ENCODE data around the gene ADD2. TPM values are rescaled to one million over a fixed set of nuclear protein-coding genes. Genes with fewer than 3 reads are reported as not detected.

The ADD2 gene
- total RNA-seq, 1 donor from 2014 or later: 1.1 TPM

DNA sequence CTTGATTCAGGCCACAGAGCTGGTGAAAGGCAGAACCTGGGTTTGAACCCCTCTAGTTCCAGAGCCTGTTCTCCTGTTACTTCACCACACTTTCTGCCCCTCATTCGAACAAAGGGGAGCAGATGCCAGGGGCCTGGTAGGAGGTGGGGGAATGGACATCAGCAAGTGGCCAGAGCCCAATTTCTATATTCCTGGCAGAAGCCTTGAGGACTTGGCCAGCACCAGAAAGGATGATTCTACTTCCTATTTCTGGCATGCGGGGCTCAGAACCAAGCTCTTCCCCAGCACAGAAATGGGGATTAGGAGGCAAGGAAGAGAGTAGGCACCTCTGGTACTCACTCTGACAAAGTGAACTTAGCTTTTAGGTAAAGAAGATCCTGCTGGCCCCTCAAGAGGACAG lies 49.3 kb downstream of the ADD2 start:
- DNase-seq (ENCODE audit: low spot score, unreplicated experiment): no peak
- Mint-ChIP-seq H3K27ac (no peak overlapping the region), H3K27me3 (peaks cover 37% of the 10 kb centered on the region), H3K4me3 (ENCODE audit: low read depth) (no peak overlapping the region), H3K4me1 (ENCODE audit: low read depth) (peaks cover 2% of the 10 kb centered on the region), H3K9me3 (ENCODE audit: low read depth) (no peaks in the 10 kb centered on the region), H3K36me3 (ENCODE audit: insufficient read depth) (no peaks in the 10 kb centered on the region)
- TF ChIP-seq, protein P1, sequence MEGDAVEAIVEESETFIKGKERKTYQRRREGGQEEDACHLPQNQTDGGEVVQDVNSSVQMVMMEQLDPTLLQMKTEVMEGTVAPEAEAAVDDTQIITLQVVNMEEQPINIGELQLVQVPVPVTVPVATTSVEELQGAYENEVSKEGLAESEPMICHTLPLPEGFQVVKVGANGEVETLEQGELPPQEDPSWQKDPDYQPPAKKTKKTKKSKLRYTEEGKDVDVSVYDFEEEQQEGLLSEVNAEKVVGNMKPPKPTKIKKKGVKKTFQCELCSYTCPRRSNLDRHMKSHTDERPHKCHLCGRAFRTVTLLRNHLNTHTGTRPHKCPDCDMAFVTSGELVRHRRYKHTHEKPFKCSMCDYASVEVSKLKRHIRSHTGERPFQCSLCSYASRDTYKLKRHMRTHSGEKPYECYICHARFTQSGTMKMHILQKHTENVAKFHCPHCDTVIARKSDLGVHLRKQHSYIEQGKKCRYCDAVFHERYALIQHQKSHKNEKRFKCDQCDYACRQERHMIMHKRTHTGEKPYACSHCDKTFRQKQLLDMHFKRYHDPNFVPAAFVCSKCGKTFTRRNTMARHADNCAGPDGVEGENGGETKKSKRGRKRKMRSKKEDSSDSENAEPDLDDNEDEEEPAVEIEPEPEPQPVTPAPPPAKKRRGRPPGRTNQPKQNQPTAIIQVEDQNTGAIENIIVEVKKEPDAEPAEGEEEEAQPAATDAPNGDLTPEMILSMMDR (IDR thresholded peaks at IDR 0.05; ENCODE audit: unreplicated experiment): no peak

DNA sequence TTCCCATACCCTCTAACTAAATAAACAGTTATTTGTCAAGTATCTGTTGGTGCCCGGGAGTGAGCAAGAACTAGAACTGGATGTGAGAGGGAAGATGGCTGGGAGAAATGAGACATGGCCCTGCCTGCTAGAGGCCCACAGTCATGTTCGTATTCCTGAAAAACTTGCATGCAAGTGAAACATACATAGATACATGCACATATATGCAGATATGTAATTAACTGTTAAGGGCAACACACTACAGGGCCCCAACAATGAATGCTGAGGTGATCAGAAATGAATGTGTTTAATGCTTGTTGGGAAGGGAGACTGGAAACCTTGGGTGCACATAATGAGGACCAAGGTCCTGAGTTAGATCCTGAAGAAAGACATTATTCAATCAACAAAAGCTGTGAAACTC lies 49.8 kb downstream of the ADD2 start:
- TF ChIP-seq, protein P1 (IDR thresholded peaks at IDR 0.05; ENCODE audit: unreplicated experiment): no peak
- no peak overlapping the region for H3K27ac Mint-ChIP-seq
- peaks cover 37% of the 10 kb centered on the region for H3K27me3 Mint-ChIP-seq
- no peaks in the 10 kb centered on the region for H3K9me3 Mint-ChIP-seq (ENCODE audit: low read depth)
- no peaks in the 10 kb centered on the region for H3K36me3 Mint-ChIP-seq (ENCODE audit: insufficient read depth)
- no peak for DNase-seq (ENCODE audit: low spot score, unreplicated experiment)
- no peak overlapping the region for H3K4me3 Mint-ChIP-seq (ENCODE audit: low read depth)
- H3K4me1 Mint-ChIP-seq (ENCODE audit: low read depth): peaks cover 2% of the 10 kb centered on the region

DNA sequence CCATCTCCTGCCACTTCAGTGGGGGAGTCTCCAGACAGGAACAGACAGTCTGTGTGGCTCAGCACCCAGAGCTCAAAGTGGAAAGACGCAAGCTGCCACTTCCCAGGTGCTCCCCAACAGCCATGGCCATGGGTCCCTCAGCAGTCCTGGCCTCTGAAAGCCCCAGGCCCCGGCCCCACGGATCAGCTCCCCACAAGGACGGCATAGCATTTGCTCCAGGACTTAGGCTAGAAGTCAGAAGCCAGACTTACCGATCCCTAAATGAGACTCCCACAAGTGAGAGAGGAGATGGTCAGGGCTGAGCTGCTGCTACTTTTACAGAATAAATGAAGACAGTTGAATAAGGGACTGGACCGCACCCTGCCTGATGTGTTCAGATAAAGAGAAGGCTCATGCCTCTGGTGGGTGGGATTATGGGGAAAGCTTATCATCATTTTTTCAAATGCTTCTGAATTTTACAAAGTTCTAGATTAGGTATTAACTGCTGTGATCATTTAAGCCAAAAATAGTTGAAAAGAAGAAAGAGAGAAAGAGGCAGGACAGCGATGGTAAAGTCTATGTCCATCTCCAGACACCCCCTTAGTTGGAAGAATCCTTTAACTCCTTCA lies 50.5 kb downstream of the ADD2 start:
- peaks cover 2% of the 10 kb centered on the region for H3K4me1 Mint-ChIP-seq (ENCODE audit: low read depth)
- DNase-seq (ENCODE audit: low spot score, unreplicated experiment): no peak
- no peak overlapping the region for H3K27ac Mint-ChIP-seq
- no peaks in the 10 kb centered on the region for H3K36me3 Mint-ChIP-seq (ENCODE audit: insufficient read depth)
- H3K4me3 Mint-ChIP-seq (ENCODE audit: low read depth): no peak overlapping the region
- no peaks in the 10 kb centered on the region for H3K9me3 Mint-ChIP-seq (ENCODE audit: low read depth)
- peaks cover 37% of the 10 kb centered on the region for H3K27me3 Mint-ChIP-seq
- TF ChIP-seq, protein P1 (IDR thresholded peaks at IDR 0.05; ENCODE audit: unreplicated experiment): no peak

- TF ChIP-seq, protein P1 (IDR thresholded peaks at IDR 0.05; ENCODE audit: unreplicated experiment): no peak
- Mint-ChIP-seq H3K27me3 (peaks cover 37% of the 10 kb centered on the region), H3K4me3 (ENCODE audit: low read depth) (no peak overlapping the region), H3K4me1 (ENCODE audit: low read depth) (peaks cover 2% of the 10 kb centered on the region), H3K27ac (no peak overlapping the region), H3K9me3 (ENCODE audit: low read depth) (no peaks in the 10 kb centered on the region), H3K36me3 (ENCODE audit: insufficient read depth) (no peaks in the 10 kb centered on the region)
- DNase-seq (ENCODE audit: low spot score, unreplicated experiment): no peak
These were observed 51.0 kb downstream of the ADD2 start for GRCh38 chr2:70716951-70717350.

GRCh38 chr2:70716131-70716743 lies 51.8 kb downstream of the ADD2 start:
- Mint-ChIP-seq H3K4me3 (ENCODE audit: low read depth) (no peak overlapping the region), H3K27me3 (peaks cover 36% of the 10 kb centered on the region), H3K4me1 (ENCODE audit: low read depth) (peaks cover 2% of the 10 kb centered on the region), H3K9me3 (ENCODE audit: low read depth) (no peaks in the 10 kb centered on the region), H3K36me3 (ENCODE audit: insufficient read depth) (no peaks in the 10 kb centered on the region), H3K27ac (no peak overlapping the region)
- DNase-seq (ENCODE audit: low spot score, unreplicated experiment): no peak
- TF ChIP-seq, protein P1 (IDR thresholded peaks at IDR 0.05; ENCODE audit: unreplicated experiment): no peak
